ENCODE measurements around the gene NR2C2AP. TPM values are rescaled to one million over a fixed set of nuclear protein-coding genes. Genes with fewer than 3 reads are reported as not detected.

NR2C2AP gene
- total and polyA plus RNA-seq, 2 of the 13 experiments (the other 11 are each of a cell fraction or from before 2014, with no cell fraction given): 12.2 to 26.8 TPM

GRCh38 chr19:19152668-19153384, 50.4 kb downstream of the NR2C2AP start:
- CTCF ChIA-PET (ENCODE audit: low intra/inter-chr PET ratio, low total read pairs): no interaction called here
- POLR2A ChIA-PET: no interaction called here
- Histone ChIP-seq H3K27me3 (ENCODE audit: control insufficient read depth in 1 of 2, insufficient read depth in 2 of 2, low read length in 2 of 2) (no peaks in the 10 kb centered on the region), H3K27ac (ENCODE audit: extremely low read length, insufficient read depth, low read length) (no peak overlapping the region), H2AFZ (ENCODE audit: low read length) (no peak overlapping the region), H3K79me2 (ENCODE audit: insufficient read depth, low read length) (no peaks in the 10 kb centered on the region), H4K20me1 (ENCODE audit: insufficient read depth, low read length) (no peaks in the 10 kb centered on the region), H3K9ac (ENCODE audit: insufficient read depth, low read depth, low read length) (no peak overlapping the region), H3K4me3 (replicated peaks in 1 of 3; ENCODE audit: insufficient read depth in 1 of 3, low read depth in 2 of 3, low read length in 3 of 3) (no peak overlapping the region), H3K4me1 (ENCODE audit: insufficient read depth, low read length) (no peaks in the 10 kb centered on the region), H3K4me2 (ENCODE audit: low read depth, low read length) (no peak overlapping the region), H3K9me3 (ENCODE audit: low read length) (no peaks in the 10 kb centered on the region), H3K36me3 (replicated peaks in 1 of 2; ENCODE audit: control insufficient read depth in 1 of 2, insufficient read depth in 2 of 2, low read length in 2 of 2) (peaks cover 2 to 6% of the 10 kb centered on the region in 2 experiments; a peak in 2 of 5 replicates)
- 74% methylated on average over 9 of the region's 13 CpGs for WGBS (ENCODE audit: low lambda C conversion rate)
- DNase-seq (ENCODE audit: low spot score): no peak
- peak; percentile 90 for TF ChIP-seq ZNF768 (CRISPR knock-in tag; IDR thresholded peaks at IDR 0.05)
- TF ChIP-seq HHEX (CRISPR knock-in tag; IDR thresholded peaks at IDR 0.05): no peak
- ATAC-seq: no peak
- BruUV-seq (replicated peaks): no TSS peak
- in situ Hi-C loops (cut with HindIII; ENCODE audit: extremely low pct_ligation_motif_present, low pct_unique_long_range_greater_than_20kb): no loop called here
- intact Hi-C loops (cut with micrococcal nuclease; ENCODE audit: unreplicated experiment): no loop called here
- no peak for FAIRE-seq

- CTCF ChIA-PET (ENCODE audit: low intra/inter-chr PET ratio, low total read pairs): no interaction called here
- Histone ChIP-seq H3K27ac (ENCODE audit: extremely low read length, insufficient read depth, low read length) (no peak overlapping the region), H3K4me1 (ENCODE audit: insufficient read depth, low read length) (no peaks in the 10 kb centered on the region), H3K4me3 (replicated peaks in 1 of 3; ENCODE audit: insufficient read depth in 1 of 3, low read depth in 2 of 3, low read length in 3 of 3) (no peak overlapping the region), H3K9ac (ENCODE audit: insufficient read depth, low read depth, low read length) (no peak overlapping the region), H4K20me1 (ENCODE audit: insufficient read depth, low read length) (no peaks in the 10 kb centered on the region), H3K4me2 (ENCODE audit: low read depth, low read length) (no peak overlapping the region), H3K79me2 (ENCODE audit: insufficient read depth, low read length) (no peaks in the 10 kb centered on the region), H2AFZ (ENCODE audit: low read length) (no peak overlapping the region), H3K36me3 (replicated peaks in 1 of 2; ENCODE audit: control insufficient read depth in 1 of 2, insufficient read depth in 2 of 2, low read length in 2 of 2) (peaks cover 2 to 10% of the 10 kb centered on the region in 2 experiments; a peak in 3 of 5 replicates), H3K9me3 (ENCODE audit: low read length) (no peaks in the 10 kb centered on the region), H3K27me3 (ENCODE audit: control insufficient read depth in 1 of 2, insufficient read depth in 2 of 2, low read length in 2 of 2) (no peaks in the 10 kb centered on the region)
- POLR2A ChIA-PET: no interaction called here
- no peak for ATAC-seq
- intact Hi-C loops (cut with micrococcal nuclease; ENCODE audit: unreplicated experiment) (no loop called here), in situ Hi-C loops (cut with HindIII; ENCODE audit: extremely low pct_ligation_motif_present, low pct_unique_long_range_greater_than_20kb) (no loop called here)
- no peak for FAIRE-seq
- 78% methylated on average over 3 of the region's 11 CpGs for WGBS (ENCODE audit: low lambda C conversion rate)
- DNase-seq (ENCODE audit: low spot score): no peak
- no TSS peak for BruUV-seq (replicated peaks)
- TF ChIP-seq ZBTB38 (CRISPR knock-in tag; IDR thresholded peaks at IDR 0.05) (no peak), ZNF629 (CRISPR knock-in tag; conservative IDR thresholded peaks at IDR 0.05) (peak; percentile 52)
Observed at GRCh38 chr19:19151418-19151817, 51.8 kb downstream of the NR2C2AP start.

Small RNAs within 50 kb of the gene (small RNA-seq; reads per million reads assigned to genes)
- gene RNU6-1028P (ENCODE audit: insufficient read depth in 2 of 3, insufficient read length in 3 of 3, low read depth in 2 of 3, low replicate concordance in 1 of 3): 0 reads per million in 3 experiments

Other genes starting within 250 kb of the NR2C2AP start
- 32.3 and 40.6 TPM in 2 replicates for gene SUGP2, start 169.9 kb downstream of the NR2C2AP start, total RNA-seq (2016; rRNA removed; fragmentation: Illumina TruSeq; extraction: Trizol)
- gene SUGP2, start 169.9 kb downstream of the NR2C2AP start, polyA plus RNA-seq (2011; rRNA removed): 57.7 and 63.4 TPM in 2 replicates
- gene ARMC6, start 169.8 kb downstream of the NR2C2AP start, total RNA-seq (2016; rRNA removed; fragmentation: Illumina TruSeq; extraction: Trizol): 36.8 and 42.7 TPM in 2 replicates
- 16.2 and 24.6 TPM in 2 replicates for gene ARMC6, start 169.8 kb downstream of the NR2C2AP start, polyA plus RNA-seq (2011; rRNA removed)
- gene SLC25A42, start 139.4 kb downstream of the NR2C2AP start, total RNA-seq (2016; rRNA removed; fragmentation: Illumina TruSeq; extraction: Trizol): 13.5 and 18.3 TPM in 2 replicates
- 12.8 and 13.0 TPM in 2 replicates for gene SLC25A42, start 139.4 kb downstream of the NR2C2AP start, polyA plus RNA-seq (2011; rRNA removed)
- 10.3 and 25.9 TPM in 2 replicates for gene TMEM161A, start 64.9 kb downstream of the NR2C2AP start, total RNA-seq (2016; rRNA removed; fragmentation: Illumina TruSeq; extraction: Trizol)
- 31.4 and 42.7 TPM in 2 replicates for gene TMEM161A, start 64.9 kb downstream of the NR2C2AP start, polyA plus RNA-seq (2011; rRNA removed)
- 0.44 and 1.2 TPM in 2 replicates for gene MEF2B, start 33.2 kb downstream of the NR2C2AP start, total RNA-seq (2016; rRNA removed; fragmentation: Illumina TruSeq; extraction: Trizol)
- gene MEF2B, start 33.2 kb downstream of the NR2C2AP start, polyA plus RNA-seq (2011; rRNA removed): 1.7 and 2.3 TPM in 2 replicates
- gene BORCS8, start 11.3 kb downstream of the NR2C2AP start, total RNA-seq (2016; rRNA removed; fragmentation: Illumina TruSeq; extraction: Trizol): 13.3 and 16.8 TPM in 2 replicates
- 9.6 and 9.9 TPM in 2 replicates for gene BORCS8, start 11.3 kb downstream of the NR2C2AP start, polyA plus RNA-seq (2011; rRNA removed)
- 80.7 and 83.1 TPM in 2 replicates for gene RFXANK, start 11.2 kb downstream of the NR2C2AP start, total RNA-seq (2016; rRNA removed; fragmentation: Illumina TruSeq; extraction: Trizol)
- 49.9 and 56.1 TPM in 2 replicates for gene RFXANK, start 11.2 kb downstream of the NR2C2AP start, polyA plus RNA-seq (2011; rRNA removed)
- not detected in 2 replicates for gene NCAN, start 8.5 kb upstream of the NR2C2AP start, total RNA-seq (2016; rRNA removed; fragmentation: Illumina TruSeq; extraction: Trizol)
- gene NCAN, start 8.5 kb upstream of the NR2C2AP start, polyA plus RNA-seq (2011; rRNA removed): 0.05 TPM in 1 of 2 replicates, not detected in the other
- 0.53 and 1.1 TPM in 2 replicates for gene TM6SF2, start 69.9 kb upstream of the NR2C2AP start, total RNA-seq (2016; rRNA removed; fragmentation: Illumina TruSeq; extraction: Trizol)
- gene TM6SF2, start 69.9 kb upstream of the NR2C2AP start, polyA plus RNA-seq (2011; rRNA removed): 2.5 and 4.4 TPM in 2 replicates
- 17.7 and 25.9 TPM in 2 replicates for gene SUGP1, start 117.1 kb upstream of the NR2C2AP start, total RNA-seq (2016; rRNA removed; fragmentation: Illumina TruSeq; extraction: Trizol)
- gene SUGP1, start 117.1 kb upstream of the NR2C2AP start, polyA plus RNA-seq (2011; rRNA removed): 21.6 and 29.1 TPM in 2 replicates
- 11.2 and 16.8 TPM in 2 replicates for gene MAU2, start 117.4 kb upstream of the NR2C2AP start, total RNA-seq (2016; rRNA removed; fragmentation: Illumina TruSeq; extraction: Trizol)
- 33.8 and 42.5 TPM in 2 replicates for gene MAU2, start 117.4 kb upstream of the NR2C2AP start, polyA plus RNA-seq (2011; rRNA removed)
- 25.1 and 28.6 TPM in 2 replicates for gene GATAD2A, start 202.3 kb upstream of the NR2C2AP start, total RNA-seq (2016; rRNA removed; fragmentation: Illumina TruSeq; extraction: Trizol)
- gene GATAD2A, start 202.3 kb upstream of the NR2C2AP start, polyA plus RNA-seq (2011; rRNA removed): 15.1 and 16.8 TPM in 2 replicates

Measured in HepG2 (cell line).